AG04449 (cell line): ENCODE measurements around the gene RPS2.

ENCODE experiments used
- CTCF ChIA-PET: fragments of 350-600 bp; formaldehyde crosslinking; extraction: SDS; loops from one replicate; lab custom pipeline; 2021; ENCODE audit warnings: antibody characterized with exemption; lab: Yijun Ruan, JAX
- POLR2A ChIA-PET: fragments of 400-600, 350-600 bp; formaldehyde crosslinking; extraction: SDS; loops from one replicate; lab custom pipeline; 2020; ENCODE audit warnings: antibody characterized with exemption, inconsistent platforms; lab: Yijun Ruan, JAX
- DNase-seq: peaks from one replicate; pipeline ENCODE4 v3.0.0-alpha.2; 2010; ENCODE audit warnings: low read depth, low spot score
- H3K4me3 ChIP-seq: 2 replicates; pipeline ENCODE4 v1.5.1; 2011; ENCODE audit warnings: low read depth, mild to moderate bottlenecking, control low read depth, low read length
- TF ChIP-seq, protein P1 (sequence below): IDR thresholded peaks from one replicate; pipeline ENCODE4 v1.5.1; 2011; ENCODE audit warnings: mild to moderate bottlenecking, moderate library complexity, low read length, control low read depth, inconsistent platforms; ENCODE audit not compliant: insufficient read depth; ENCODE audit errors: missing control alignments

RPS2 gene

GRCh38 chr16:1977875-1978268 is 13.2 kb upstream of the RPS2 start:
- TF ChIP-seq, protein P1, sequence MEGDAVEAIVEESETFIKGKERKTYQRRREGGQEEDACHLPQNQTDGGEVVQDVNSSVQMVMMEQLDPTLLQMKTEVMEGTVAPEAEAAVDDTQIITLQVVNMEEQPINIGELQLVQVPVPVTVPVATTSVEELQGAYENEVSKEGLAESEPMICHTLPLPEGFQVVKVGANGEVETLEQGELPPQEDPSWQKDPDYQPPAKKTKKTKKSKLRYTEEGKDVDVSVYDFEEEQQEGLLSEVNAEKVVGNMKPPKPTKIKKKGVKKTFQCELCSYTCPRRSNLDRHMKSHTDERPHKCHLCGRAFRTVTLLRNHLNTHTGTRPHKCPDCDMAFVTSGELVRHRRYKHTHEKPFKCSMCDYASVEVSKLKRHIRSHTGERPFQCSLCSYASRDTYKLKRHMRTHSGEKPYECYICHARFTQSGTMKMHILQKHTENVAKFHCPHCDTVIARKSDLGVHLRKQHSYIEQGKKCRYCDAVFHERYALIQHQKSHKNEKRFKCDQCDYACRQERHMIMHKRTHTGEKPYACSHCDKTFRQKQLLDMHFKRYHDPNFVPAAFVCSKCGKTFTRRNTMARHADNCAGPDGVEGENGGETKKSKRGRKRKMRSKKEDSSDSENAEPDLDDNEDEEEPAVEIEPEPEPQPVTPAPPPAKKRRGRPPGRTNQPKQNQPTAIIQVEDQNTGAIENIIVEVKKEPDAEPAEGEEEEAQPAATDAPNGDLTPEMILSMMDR, result no peak
- POLR2A ChIA-PET, result interaction anchor here (2.1 kb wide), 1 partner anchor 13 kb away, joined by 11 read pairs; the partner anchor contains the start of gene RPS2
- no peak overlapping the region for H3K4me3 ChIP-seq
- CTCF ChIA-PET, result interaction anchor here (1.1 to 1.5 kb wide), 2 partner anchors 8 to 26 kb away, joined by 3 to 5 read pairs; no protein-coding TSS in a partner anchor
- DNase-seq, result no peak

DNA sequence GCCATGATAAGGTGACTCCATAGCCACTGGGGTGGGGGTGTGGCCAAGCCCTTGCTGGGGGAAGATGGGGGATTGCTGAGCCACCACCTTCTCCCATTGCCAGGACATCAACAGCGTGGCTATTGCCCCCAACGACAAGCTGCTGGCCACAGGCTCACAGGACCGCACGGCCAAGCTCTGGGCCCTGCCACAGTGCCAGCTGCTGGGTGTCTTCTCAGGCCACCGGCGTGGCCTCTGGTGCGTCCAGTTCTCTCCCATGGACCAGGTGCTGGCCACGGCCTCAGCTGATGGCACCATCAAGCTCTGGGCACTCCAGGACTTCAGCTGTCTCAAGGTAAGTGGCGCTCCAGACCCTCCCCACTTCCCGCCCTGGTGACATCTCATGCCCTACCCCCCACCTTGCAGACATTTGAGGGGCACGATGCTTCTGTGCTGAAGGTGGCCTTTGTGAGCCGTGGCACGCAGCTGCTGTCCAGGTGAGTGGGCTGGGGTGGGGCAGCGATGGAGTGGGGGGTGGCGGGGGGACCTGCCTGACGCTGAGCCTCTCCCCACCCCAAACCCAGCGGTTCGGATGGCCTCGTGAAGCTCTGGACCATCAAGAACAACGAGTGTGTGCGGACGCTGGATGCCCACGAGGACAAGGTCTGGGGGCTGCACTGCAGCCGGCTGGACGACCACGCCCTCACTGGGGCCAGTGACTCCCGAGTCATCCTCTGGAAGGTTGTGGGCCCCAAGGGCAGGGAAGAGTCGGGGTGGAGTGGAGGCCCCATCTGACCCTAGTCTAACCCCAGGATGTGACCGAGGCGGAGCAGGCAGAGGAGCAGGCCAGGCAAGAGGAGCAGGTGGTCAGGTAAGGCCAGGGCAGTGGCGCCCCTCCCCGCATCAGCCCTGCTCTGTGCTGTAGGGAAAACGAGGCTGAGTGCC is 12.6 kb upstream of the RPS2 start:
- POLR2A ChIA-PET, result interaction anchor here (0.8 to 2.1 kb wide), 2 partner anchors 12 to 17 kb away, joined by 3 to 11 read pairs; partner anchors contain the start of gene RPS2
- CTCF ChIA-PET, result interaction anchor here (0.6 to 1.5 kb wide), 2 partner anchors 9 to 44 kb away, joined by 3 read pairs; no protein-coding TSS in a partner anchor
- H3K4me3 ChIP-seq, result no peak overlapping the region
- no peak for DNase-seq
- TF ChIP-seq, protein P1, result no peak

GRCh38 chr16:1976216-1976520 is 11.5 kb upstream of the RPS2 start:
- POLR2A ChIA-PET, result no interaction called here
- DNase-seq, result no peak
- H3K4me3 ChIP-seq, result no peak overlapping the region
- CTCF ChIA-PET, result no interaction called here
- TF ChIP-seq, protein P1, result no peak

GRCh38 chr16:1975432-1976215 is 11.0 kb upstream of the RPS2 start:
- TF ChIP-seq, protein P1, result no peak
- DNase-seq, result no peak
- ChIA-PET CTCF (no interaction called here), POLR2A (no interaction called here)
- H3K4me3 ChIP-seq, result no peak overlapping the region

DNA sequence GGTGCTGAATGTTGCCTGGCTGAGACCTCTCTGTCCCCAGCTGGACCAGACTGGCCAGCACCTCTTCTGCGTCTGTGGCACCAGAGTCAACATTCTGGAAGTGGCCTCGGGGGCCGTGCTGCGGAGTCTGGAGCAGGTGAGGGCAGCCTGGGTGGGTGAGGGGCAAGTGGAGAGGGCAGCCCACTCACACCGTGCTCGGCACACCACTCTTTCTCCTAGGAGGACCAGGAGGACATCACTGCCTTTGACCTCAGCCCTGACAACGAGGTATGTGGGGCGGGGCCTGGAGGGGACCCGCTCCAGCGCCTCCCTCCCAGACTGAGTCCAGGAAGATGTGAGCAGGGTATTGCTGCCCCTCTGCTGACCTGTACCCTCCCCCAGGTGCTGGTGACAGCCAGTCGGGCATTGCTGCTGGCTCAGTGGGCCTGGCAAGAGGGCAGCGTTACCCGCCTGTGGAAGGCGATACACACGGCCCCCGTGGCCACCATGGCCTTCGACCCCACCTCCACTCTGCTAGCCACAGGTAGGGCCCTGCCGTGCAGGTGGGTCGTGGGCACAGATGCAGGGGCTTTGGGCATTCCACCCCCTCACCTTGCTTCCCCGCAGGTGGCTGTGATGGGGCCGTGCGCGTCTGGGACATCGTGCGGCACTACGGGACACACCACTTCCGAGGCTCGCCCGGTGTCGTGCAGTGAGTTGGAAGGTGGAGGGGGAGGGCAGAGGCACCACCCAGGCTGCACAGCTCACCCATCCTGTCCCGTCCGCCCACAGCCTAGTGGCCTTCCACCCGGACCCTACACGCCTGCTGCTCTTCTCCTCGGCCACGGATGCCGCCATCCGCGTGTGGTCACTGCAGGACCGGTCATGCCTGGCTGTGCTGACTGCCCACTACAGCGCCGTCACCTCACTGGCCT is 9.8 kb upstream of the RPS2 start:
- ChIA-PET POLR2A (no interaction called here), CTCF (interaction anchor here (0.8 to 1.7 kb wide), 2 partner anchors 8 to 166 kb away, joined by 3 to 7 read pairs; no protein-coding TSS in a partner anchor)
- TF ChIP-seq, protein P1, result no peak
- no peak overlapping the region for H3K4me3 ChIP-seq
- no peak for DNase-seq
